Measurements from ENCODE around the gene HEG1.

Gene HEG1

GRCh38 chr3:124984754-124985153 lies 71.0 kb downstream of the HEG1 start:
- Histone ChIP-seq H3K27me3 (no peaks in the 10 kb centered on the region), H3K27ac (peak overlapping the region in 1 of 2 donors; percentile 1), H3K4me3 (no peak overlapping the region), H3K9me3 (no peaks in the 10 kb centered on the region), H3K36me3 (peaks cover 7 to 41% (median 28%) of the 10 kb centered on the region in 3 donors), H3K4me1 (peaks cover 0 to 9% (median 4%) of the 10 kb centered on the region in 4 donors)
- intact Hi-C loops (cut with DNase I; ENCODE audit: low total_unique reads) = no loop called here
- TF ChIP-seq CTCF (IDR thresholded peaks at IDR 0.05) = no peak
- no peak for DNase-seq

- peaks cover 0 to 29% (median 19%) of the 10 kb centered on the region in 3 donors for H3K36me3 ChIP-seq
- H3K27ac ChIP-seq = no peak overlapping the region
- DNase-seq = no peak
- no peak overlapping the region for H3K4me3 ChIP-seq
- no peaks in the 10 kb centered on the region for H3K27me3 ChIP-seq
- H3K9me3 ChIP-seq = no peaks in the 10 kb centered on the region
- intact Hi-C loops (cut with DNase I; ENCODE audit: low total_unique reads) = no loop called here
- no peak for TF ChIP-seq CTCF (IDR thresholded peaks at IDR 0.05)
- peaks cover 0 to 9% (median 4%) of the 10 kb centered on the region in 4 donors for H3K4me1 ChIP-seq
These were observed 72.9 kb downstream of the HEG1 start for GRCh38 chr3:124982855-124983254.

GRCh38 chr3:124981472-124981871 lies 74.3 kb downstream of the HEG1 start:
- no peak overlapping the region for H3K4me3 ChIP-seq
- no peaks in the 10 kb centered on the region for H3K9me3 ChIP-seq
- peaks cover 0 to 33% (median 33%) of the 10 kb centered on the region in 3 donors for H3K36me3 ChIP-seq
- intact Hi-C loops (cut with DNase I; ENCODE audit: low total_unique reads) = no loop called here
- H3K4me1 ChIP-seq = peaks cover 0 to 9% (median 4%) of the 10 kb centered on the region in 4 donors
- DNase-seq = no peak
- no peak for TF ChIP-seq CTCF (IDR thresholded peaks at IDR 0.05)
- no peak overlapping the region for H3K27ac ChIP-seq
- no peaks in the 10 kb centered on the region for H3K27me3 ChIP-seq

GRCh38 chr3:124978627-124979026 lies 77.2 kb downstream of the HEG1 start:
- no peaks in the 10 kb centered on the region for H3K27me3 ChIP-seq
- TF ChIP-seq CTCF (IDR thresholded peaks at IDR 0.05) = no peak
- no peaks in the 10 kb centered on the region for H3K4me1 ChIP-seq
- H3K4me3 ChIP-seq = no peak overlapping the region
- no peaks in the 10 kb centered on the region for H3K9me3 ChIP-seq
- no peak for DNase-seq
- peaks cover 0 to 54% (median 25%) of the 10 kb centered on the region in 3 donors for H3K36me3 ChIP-seq
- no peak overlapping the region for H3K27ac ChIP-seq
- intact Hi-C loops (cut with DNase I; ENCODE audit: low total_unique reads) = no loop called here

- no peaks in the 10 kb centered on the region for H3K27me3 ChIP-seq
- H3K4me1 ChIP-seq = no peaks in the 10 kb centered on the region
- no peak for TF ChIP-seq CTCF (IDR thresholded peaks at IDR 0.05)
- H3K36me3 ChIP-seq = peaks cover 0 to 62% (median 39%) of the 10 kb centered on the region in 3 donors
- no peak for DNase-seq
- H3K4me3 ChIP-seq = no peak overlapping the region
- H3K27ac ChIP-seq = no peak overlapping the region
- intact Hi-C loops (cut with DNase I; ENCODE audit: low total_unique reads) = no loop called here
- no peaks in the 10 kb centered on the region for H3K9me3 ChIP-seq
These were observed 79.4 kb downstream of the HEG1 start for GRCh38 chr3:124976383-124976782.

DNA sequence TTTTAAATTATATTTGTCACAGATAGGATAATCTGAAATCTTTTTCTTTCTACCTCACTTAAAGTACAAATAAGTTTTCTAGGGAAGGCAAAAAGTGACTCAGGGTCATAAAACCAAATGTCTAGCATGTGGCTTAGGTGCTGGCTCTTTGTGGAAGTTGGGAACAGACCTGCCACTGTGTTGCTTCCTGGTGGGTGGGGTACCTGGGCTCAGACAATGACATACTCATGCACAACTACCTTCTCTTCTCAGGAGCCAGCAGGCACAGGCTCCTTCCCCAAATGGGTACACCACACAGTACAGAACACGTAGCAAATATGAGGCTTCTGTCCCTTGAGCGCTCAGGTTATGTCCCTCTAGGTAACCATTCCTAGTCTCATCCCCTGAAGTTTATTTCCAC lies 81.1 kb downstream of the HEG1 start:
- TF ChIP-seq CTCF (IDR thresholded peaks at IDR 0.05) = no peak
- Histone ChIP-seq H3K4me3 (no peak overlapping the region), H3K36me3 (peaks cover 12 to 76% (median 56%) of the 10 kb centered on the region in 3 donors), H3K27ac (no peak overlapping the region), H3K9me3 (no peaks in the 10 kb centered on the region), H3K27me3 (no peaks in the 10 kb centered on the region), H3K4me1 (no peaks in the 10 kb centered on the region)
- intact Hi-C loops (cut with DNase I; ENCODE audit: low total_unique reads) = no loop called here
- DNase-seq = no peak

Measured in tibial artery (tissue), 4 donors.